IPS DF 6.9 (cell line): ENCODE measurements around the gene PPP1R14B.
A peak's percentile ranks its signal among the peaks of the same experiment; 100 is the strongest.

ENCODE experiments used
- DNase-seq: peaks from one replicate; pipeline ENCODE4 v3.0.0-alpha.2; 2013; ENCODE audit warnings: low read depth, low spot score
- H3K27ac ChIP-seq: one replicate; pipeline ENCODE4 v1.5.1; 2013; ENCODE audit warnings: low read length, control low read depth
- H3K27me3 ChIP-seq: 2 replicates; pipeline ENCODE4 v1.6.1; 2013; ENCODE audit warnings: mild to moderate bottlenecking, low read length; ENCODE audit not compliant: control insufficient read depth, insufficient read depth
- H3K36me3 ChIP-seq: 2 replicates; pipeline ENCODE4 v1.6.1; 2013; ENCODE audit warnings: low read length; ENCODE audit not compliant: control insufficient read depth, insufficient read depth
- H3K4me1 ChIP-seq: 2 replicates; pipeline ENCODE4 v1.6.1; 2013; ENCODE audit warnings: low read length; ENCODE audit not compliant: control insufficient read depth, insufficient read depth
- H3K4me3 ChIP-seq: 2 replicates; pipeline ENCODE4 v1.5.1; 2013; ENCODE audit warnings: mild to moderate bottlenecking, low read length
- H3K9me3 ChIP-seq: 2 replicates; pipeline ENCODE4 v1.6.1; 2013; ENCODE audit warnings: low read length, inconsistent platforms; ENCODE audit not compliant: control insufficient read depth, insufficient read depth
- WGBS: extraction: QIAGEN DNeasy Blood & Tissue Kit; methylation state at CpG from one replicate; pipeline ENCODE4 v1.1.7; 2013; ENCODE audit warnings: mixed read lengths, missing lambda C conversion rate; ENCODE audit not compliant: insufficient read length, insufficient coverage; 5-methylcytosine and 5-hydroxymethylcytosine counted together

Gene PPP1R14B

DNA sequence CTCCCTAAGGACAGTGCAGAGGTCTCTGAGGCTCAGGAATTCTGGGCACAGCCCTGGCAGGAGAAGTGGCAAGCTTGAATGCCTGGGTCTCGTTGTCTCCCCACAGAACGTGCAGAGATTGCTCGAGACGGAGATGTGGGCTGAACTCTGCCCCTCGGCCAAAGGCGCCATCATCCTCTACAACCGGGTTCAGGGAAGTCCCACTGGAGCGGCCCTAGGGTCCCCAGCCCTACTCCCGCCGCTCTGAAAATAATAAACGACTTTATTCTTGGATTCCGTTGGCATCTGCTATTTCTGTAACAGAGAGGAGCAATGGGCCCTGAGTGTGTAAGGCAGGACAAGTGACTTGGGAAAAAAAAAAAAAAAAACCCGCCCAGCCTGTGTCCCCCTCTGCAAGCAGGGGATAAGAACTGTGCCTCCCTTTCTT is 17.0 kb downstream of the PPP1R14B start:
- Histone ChIP-seq H3K27ac (no peak overlapping the region), H3K36me3 (no peaks in the 10 kb centered on the region), H3K9me3 (no peaks in the 10 kb centered on the region), H3K4me1 (peaks cover 6% of the 10 kb centered on the region; the same call in 1 of the 2 replicates), H3K4me3 (peak overlapping the region; percentile 23; the same call in 1 of the 2 replicates), H3K27me3 (no peaks in the 10 kb centered on the region)
- no peak for DNase-seq
- no CpG with 5 or more reads among the region's 13 CpGs for WGBS

GRCh38 chr11:64229090-64229743 is 17.5 kb downstream of the PPP1R14B start:
- Histone ChIP-seq H3K27ac (no peak overlapping the region), H3K9me3 (no peaks in the 10 kb centered on the region), H3K36me3 (no peaks in the 10 kb centered on the region), H3K4me1 (peaks cover 6% of the 10 kb centered on the region; the same call in 1 of the 2 replicates), H3K27me3 (no peaks in the 10 kb centered on the region), H3K4me3 (no peak overlapping the region)
- DNase-seq, result no peak
- WGBS, result no CpG with 5 or more reads among the region's 12 CpGs

GRCh38 chr11:64227405-64227956 is 19.3 kb downstream of the PPP1R14B start:
- Histone ChIP-seq H3K36me3 (no peaks in the 10 kb centered on the region), H3K27me3 (no peaks in the 10 kb centered on the region), H3K9me3 (no peaks in the 10 kb centered on the region), H3K4me3 (no peak overlapping the region), H3K27ac (no peak overlapping the region), H3K4me1 (peaks cover 4% of the 10 kb centered on the region; the same call in 1 of the 2 replicates)
- no CpG with 5 or more reads among the region's 3 CpGs for WGBS
- DNase-seq, result no peak

DNA sequence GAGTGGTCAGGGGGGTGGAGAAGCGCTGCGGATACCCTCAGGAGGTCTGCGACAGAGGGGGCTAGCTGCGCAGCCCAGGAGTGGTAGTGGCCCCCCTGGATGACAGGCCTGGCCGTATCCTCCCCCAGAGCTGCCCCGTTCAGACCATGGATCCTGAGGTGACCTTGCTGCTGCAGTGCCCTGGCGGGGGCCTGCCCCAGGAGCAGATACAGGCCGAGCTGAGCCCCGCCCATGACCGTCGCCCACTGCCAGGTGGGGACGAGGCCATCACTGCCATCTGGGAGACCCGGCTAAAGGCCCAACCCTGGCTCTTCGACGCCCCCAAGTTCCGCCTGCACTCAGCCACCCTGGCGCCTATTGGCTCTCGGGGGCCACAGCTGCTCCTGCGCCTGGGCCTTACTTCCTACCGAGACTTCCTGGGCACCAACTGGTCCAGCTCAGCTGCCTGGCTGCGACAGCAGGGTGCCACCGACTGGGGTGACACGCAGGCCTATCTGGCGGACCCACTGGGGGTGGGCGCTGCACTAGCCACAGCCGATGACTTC is 20.2 kb downstream of the PPP1R14B start:
- peaks cover 4% of the 10 kb centered on the region; the same call in 1 of the 2 replicates for H3K4me1 ChIP-seq
- no CpG with 5 or more reads among the region's 26 CpGs for WGBS
- no peaks in the 10 kb centered on the region for H3K9me3 ChIP-seq
- no peak for DNase-seq
- peak overlapping the region; percentile 50 for H3K4me3 ChIP-seq
- no peak overlapping the region for H3K27ac ChIP-seq
- no peaks in the 10 kb centered on the region for H3K27me3 ChIP-seq
- no peaks in the 10 kb centered on the region for H3K36me3 ChIP-seq

DNA sequence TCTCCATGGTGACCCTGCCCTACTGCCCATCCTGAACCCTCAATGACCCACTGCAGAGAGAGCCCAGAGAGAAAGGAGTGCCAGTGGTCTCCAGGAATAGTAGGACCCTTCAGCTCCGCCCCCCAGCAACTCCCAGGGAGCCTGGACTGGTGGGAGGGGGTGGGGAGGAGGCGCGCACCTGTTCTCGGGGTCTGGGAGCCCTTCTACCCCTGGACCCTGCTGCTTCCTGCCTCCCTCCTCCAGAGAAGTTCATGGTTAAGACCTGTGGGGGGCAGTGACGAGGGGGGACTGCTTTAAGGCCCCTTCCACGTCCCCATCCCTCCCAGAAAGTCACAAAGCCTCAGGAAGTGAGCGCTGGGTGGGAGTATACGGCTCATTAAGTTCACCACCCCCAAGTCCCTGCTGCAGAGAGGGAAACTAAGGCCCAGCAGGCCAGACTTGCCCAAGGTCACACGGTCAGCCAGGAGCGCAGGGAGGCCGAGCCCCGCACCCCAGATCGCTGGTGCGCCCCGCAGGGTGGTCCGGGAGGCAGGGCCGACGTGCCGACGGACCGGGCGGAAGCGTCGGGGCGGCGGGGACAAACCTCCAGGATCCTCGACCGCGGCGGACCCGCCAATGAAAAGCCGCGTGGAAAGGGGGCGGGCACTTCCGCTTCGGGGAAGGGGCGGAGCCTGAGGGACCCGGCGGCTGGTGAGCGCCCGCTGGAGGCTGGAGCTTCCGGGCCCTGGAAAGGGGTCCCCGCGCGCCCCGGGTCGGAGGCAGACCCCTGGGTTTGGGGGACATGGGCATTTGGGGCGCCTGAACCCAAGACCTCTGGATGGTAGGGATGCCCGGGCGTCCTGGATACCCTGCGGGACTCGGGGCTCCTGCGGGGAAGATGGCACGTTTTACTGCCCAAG is 20.9 kb downstream of the PPP1R14B start, which contains the start of the genes NUDT22 and TRPT1:
Gene NUDT22, plus strand, starts transcription at position 667 of the 899 bp plus-strand sequence. CDS start 379 bp downstream, outside the sequence.
Gene TRPT1, minus strand, starts transcription at position 579 of the 899 bp plus-strand sequence. Its CDS starts 326 bp downstream, at position 253.
- Histone ChIP-seq H3K27me3 (no peaks in the 10 kb centered on the region), H3K9me3 (no peaks in the 10 kb centered on the region), H3K27ac (no peak within 1 kb of the TSS), H3K4me1 (peaks cover 4% of the 10 kb centered on the region; the same call in 1 of the 2 replicates), H3K36me3 (no peaks in the 10 kb centered on the region; the same call in 1 of the 2 replicates), H3K4me3 (peak within 1 kb of the TSS; percentile 50)
- no peak for DNase-seq
- WGBS, result no CpG with 5 or more reads among the region's 54 CpGs

DNA sequence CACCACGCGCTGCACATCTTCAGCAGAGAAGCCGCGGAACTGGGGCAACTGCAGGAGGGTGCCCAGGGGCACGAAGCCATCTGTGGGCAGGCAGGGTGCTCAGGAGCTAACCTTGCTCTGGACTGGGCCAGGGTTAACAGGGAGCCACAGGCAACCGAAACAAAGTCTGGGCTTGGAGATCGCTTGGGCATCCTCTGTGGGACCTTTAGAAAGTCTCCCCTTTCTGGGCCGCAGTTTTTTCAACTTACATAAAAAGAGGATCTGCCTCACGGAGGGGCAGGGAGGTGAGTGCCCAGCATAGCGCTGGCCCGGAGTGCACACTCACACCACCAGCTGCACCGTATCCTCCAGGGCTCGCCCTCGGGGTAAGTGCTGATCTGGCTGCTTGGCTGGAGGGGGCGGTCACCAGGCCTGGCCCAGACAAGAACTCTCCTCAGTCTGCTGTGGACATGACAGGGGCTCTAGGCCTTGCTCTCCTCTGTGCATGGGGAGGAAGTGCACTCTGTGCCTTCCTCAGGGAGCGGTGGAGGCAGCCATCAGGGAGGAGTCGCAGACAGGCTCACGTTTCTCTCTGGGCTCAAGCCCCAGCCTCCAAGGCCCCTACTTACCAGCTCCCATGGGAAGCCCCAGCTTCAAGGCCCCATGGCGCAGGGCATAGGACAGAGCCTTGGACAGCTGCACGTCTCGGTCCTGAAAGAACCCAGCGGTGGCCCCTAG is 21.7 kb downstream of the PPP1R14B start:
- Histone ChIP-seq H3K4me1 (peaks cover 4% of the 10 kb centered on the region; the same call in 1 of the 2 replicates), H3K27me3 (no peaks in the 10 kb centered on the region), H3K27ac (no peak overlapping the region), H3K4me3 (peak overlapping the region; percentile 50; the same call in 1 of the 2 replicates), H3K9me3 (no peaks in the 10 kb centered on the region), H3K36me3 (peaks cover 7% of the 10 kb centered on the region; the same call in 1 of the 2 replicates)
- no CpG with 5 or more reads among the region's 22 CpGs for WGBS
- DNase-seq, result no peak

DNA sequence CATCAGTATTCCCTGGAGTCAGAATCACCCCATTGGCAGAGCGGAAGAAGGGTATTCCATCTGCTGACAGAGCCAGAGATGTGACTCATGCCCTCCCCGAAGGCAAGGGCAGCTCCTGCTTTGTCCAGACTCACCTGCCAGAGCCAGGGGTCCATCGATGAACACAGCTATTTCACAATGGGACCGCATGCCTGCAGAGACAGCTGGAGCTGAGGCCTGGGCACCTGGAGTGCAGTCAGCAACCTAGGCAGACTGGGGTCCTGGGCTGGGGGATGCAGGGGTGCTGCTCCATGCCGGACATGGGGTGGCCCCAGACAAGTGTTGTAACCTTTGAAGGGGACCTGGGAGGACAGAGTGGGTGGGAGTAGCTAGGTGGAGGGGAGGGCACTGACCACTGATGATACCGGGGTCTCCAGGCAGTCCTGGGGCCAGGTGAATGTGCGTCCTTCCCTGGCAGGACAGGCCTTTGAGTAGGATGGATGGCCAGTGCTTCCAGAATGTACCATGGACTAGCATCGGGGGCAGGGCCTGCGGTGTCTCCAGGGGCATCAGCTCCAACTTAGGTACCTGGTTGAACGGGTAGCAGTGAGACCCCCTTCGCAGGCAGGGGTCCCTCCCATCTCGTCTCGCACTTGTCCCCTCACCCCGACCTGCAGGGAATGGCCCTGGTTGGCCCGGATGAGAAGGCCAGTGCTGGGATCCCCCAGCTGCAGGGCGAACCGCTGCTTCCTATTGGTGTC is 22.4 kb downstream of the PPP1R14B start:
- Histone ChIP-seq H3K27me3 (no peaks in the 10 kb centered on the region), H3K36me3 (peaks cover 10% of the 10 kb centered on the region; the same call in 1 of the 2 replicates), H3K4me3 (no peak overlapping the region), H3K27ac (no peak overlapping the region), H3K4me1 (peaks cover 4% of the 10 kb centered on the region), H3K9me3 (no peaks in the 10 kb centered on the region)
- DNase-seq, result no peak
- WGBS, result no CpG with 5 or more reads among the region's 17 CpGs

DNA sequence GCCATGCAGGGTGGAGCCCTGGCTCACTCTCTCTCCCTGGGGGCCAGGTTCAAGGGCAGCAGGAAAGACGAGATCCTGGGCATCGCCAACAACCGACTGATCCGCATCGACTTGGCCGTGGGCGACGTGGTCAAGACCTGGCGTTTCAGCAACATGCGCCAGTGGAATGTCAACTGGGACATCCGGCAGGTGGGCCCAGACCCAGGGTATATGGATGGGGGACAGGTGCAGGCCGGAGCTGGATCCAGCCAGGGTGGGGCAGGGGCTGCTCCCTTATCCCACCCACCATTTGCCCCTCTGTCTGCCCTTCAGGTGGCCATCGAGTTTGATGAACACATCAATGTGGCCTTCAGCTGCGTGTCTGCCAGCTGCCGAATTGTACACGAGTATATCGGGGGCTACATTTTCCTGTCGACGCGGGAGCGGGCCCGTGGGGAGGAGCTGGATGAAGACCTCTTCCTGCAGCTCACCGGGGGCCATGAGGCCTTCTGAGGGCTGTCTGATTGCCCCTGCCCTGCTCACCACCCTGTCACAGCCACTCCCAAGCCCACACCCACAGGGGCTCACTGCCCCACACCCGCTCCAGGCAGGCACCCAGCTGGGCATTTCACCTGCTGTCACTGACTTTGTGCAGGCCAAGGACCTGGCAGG is 23.6 kb downstream of the PPP1R14B start:
- peaks cover 4% of the 10 kb centered on the region for H3K4me1 ChIP-seq
- no peak for DNase-seq

GRCh38 chr11:64222651-64223000 is 24.1 kb downstream of the PPP1R14B start:
- no peaks in the 10 kb centered on the region for H3K27me3 ChIP-seq
- no peak overlapping the region for H3K27ac ChIP-seq
- no peak overlapping the region for H3K4me3 ChIP-seq
- no peak for DNase-seq
- H3K9me3 ChIP-seq, result no peaks in the 10 kb centered on the region
- peaks cover 16% of the 10 kb centered on the region; the same call in 1 of the 2 replicates for H3K36me3 ChIP-seq
- no CpG with 5 or more reads among the region's 9 CpGs for WGBS
- H3K4me1 ChIP-seq, result peaks cover 4% of the 10 kb centered on the region

More for the DNA sequence above, 23.6 kb downstream of the PPP1R14B start:
- WGBS, result no CpG with 5 or more reads among the region's 24 CpGs
- no peak overlapping the region for H3K4me3 ChIP-seq
- no peaks in the 10 kb centered on the region for H3K27me3 ChIP-seq
- peaks cover 16% of the 10 kb centered on the region; the same call in 1 of the 2 replicates for H3K36me3 ChIP-seq
- no peaks in the 10 kb centered on the region for H3K9me3 ChIP-seq
- H3K27ac ChIP-seq, result no peak overlapping the region
